Mammary epithelial cell (primary cell): ENCODE data around the gene TCF19.

Experiments
- EZH2 ChIP-seq: IDR thresholded peaks from 2 replicates; pipeline ENCODE4 v1.6.1; 2012; ENCODE audit warnings: low read length, inconsistent platforms, borderline replicate concordance
- TF ChIP-seq, protein P1 (sequence below), 2 donors: IDR thresholded peaks in 1 of 2; conservative IDR thresholded peaks in 1 of 2; 2 replicates each; pipeline ENCODE4 v1.5.1; 2011 to 2012; ENCODE audit warnings: inconsistent platforms in 2 of 2, low read length in 2 of 2, mild to moderate bottlenecking in 2 of 2, control low read depth in 1 of 2, low read depth in 1 of 2; ENCODE audit not compliant: insufficient read depth in 1 of 2; ENCODE audit errors: extremely low read depth in 1 of 2

GRCh38 chr6:31187780-31188194 lies 29.4 kb downstream of the TCF19 start:
- TF ChIP-seq, protein P1, sequence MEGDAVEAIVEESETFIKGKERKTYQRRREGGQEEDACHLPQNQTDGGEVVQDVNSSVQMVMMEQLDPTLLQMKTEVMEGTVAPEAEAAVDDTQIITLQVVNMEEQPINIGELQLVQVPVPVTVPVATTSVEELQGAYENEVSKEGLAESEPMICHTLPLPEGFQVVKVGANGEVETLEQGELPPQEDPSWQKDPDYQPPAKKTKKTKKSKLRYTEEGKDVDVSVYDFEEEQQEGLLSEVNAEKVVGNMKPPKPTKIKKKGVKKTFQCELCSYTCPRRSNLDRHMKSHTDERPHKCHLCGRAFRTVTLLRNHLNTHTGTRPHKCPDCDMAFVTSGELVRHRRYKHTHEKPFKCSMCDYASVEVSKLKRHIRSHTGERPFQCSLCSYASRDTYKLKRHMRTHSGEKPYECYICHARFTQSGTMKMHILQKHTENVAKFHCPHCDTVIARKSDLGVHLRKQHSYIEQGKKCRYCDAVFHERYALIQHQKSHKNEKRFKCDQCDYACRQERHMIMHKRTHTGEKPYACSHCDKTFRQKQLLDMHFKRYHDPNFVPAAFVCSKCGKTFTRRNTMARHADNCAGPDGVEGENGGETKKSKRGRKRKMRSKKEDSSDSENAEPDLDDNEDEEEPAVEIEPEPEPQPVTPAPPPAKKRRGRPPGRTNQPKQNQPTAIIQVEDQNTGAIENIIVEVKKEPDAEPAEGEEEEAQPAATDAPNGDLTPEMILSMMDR (conservative IDR thresholded peaks at IDR 0.05 in 1 of 2, IDR thresholded peaks at IDR 0.05 in 1 of 2; ENCODE audit: extremely low read depth in 1 of 2, insufficient read depth in 1 of 2, low read depth in 1 of 2, low read length in 2 of 2) = no peak
- no peak for TF ChIP-seq EZH2
